ENCODE results near the gene SRGAP3. TPM values are rescaled to one million over a fixed set of nuclear protein-coding genes. Genes with fewer than 3 reads are reported as not detected.
A peak's percentile ranks its signal among the peaks of the same experiment; 100 is the strongest.

The SRGAP3 gene
- total and polyA plus RNA-seq, 10 of the 15 experiments (the other 5 are each of a cell fraction or from before 2014, with no cell fraction given), result 0.32 to 1.7 (median 0.99) TPM

GRCh38 chr3:9111866-9112265 is 137.6 kb downstream of the SRGAP3 start:
- no peaks in the 10 kb centered on the region; a peak in 1 of 4 replicates for H3K27me3 ChIP-seq (replicated peaks in 1 of 2; ENCODE audit: control insufficient read depth in 2 of 2, insufficient read depth in 2 of 2, low read length in 1 of 2)
- no peak for TF ChIP-seq NFIC (IDR thresholded peaks at IDR 0.05; ENCODE audit: low read depth, low read length)
- H3K4me2 ChIP-seq (ENCODE audit: control insufficient read depth, insufficient read depth), result no peak overlapping the region
- H3K79me2 ChIP-seq (ENCODE audit: control insufficient read depth, insufficient read depth, low read length), result no peaks in the 10 kb centered on the region
- no peaks in the 10 kb centered on the region for H4K20me1 ChIP-seq (ENCODE audit: control insufficient read depth, insufficient read depth)
- no peak overlapping the region for H3K9ac ChIP-seq (ENCODE audit: control insufficient read depth, insufficient read depth, low read length)
- ChIA-PET POLR2A (no interaction called here), CTCF (interaction anchor here (0.7 to 1.3 kb wide), 2 partner anchors 88 to 190 kb away, joined by 3 read pairs; no protein-coding TSS in a partner anchor), RAD21 (ENCODE audit: unreplicated experiment) (no interaction called here), SMC1A (ENCODE audit: uncharacterized antibody, unreplicated experiment) (no interaction called here)
- FAIRE-seq (no peak), DNase-seq (ENCODE audit: low read depth, low spot score) (no peak), ATAC-seq (no peak)
- no peaks in the 10 kb centered on the region; the same call in 2 of the 3 replicates for H3K9me3 ChIP-seq (replicated peaks; ENCODE audit: control insufficient read depth, insufficient read depth, low read length)
- H3K36me3 ChIP-seq (ENCODE audit: control insufficient read depth in 2 of 2, insufficient read depth in 2 of 2, low read length in 1 of 2), result no peaks in the 10 kb centered on the region
- no peak overlapping the region for H3K4me3 ChIP-seq
- no TSS peak for BruUV-seq (replicated peaks)
- WGBS (ENCODE audit: insufficient coverage, insufficient replicate concordance, low lambda C conversion rate, missing lambda C conversion rate), result 47% methylated on average over 5 of the region's 5 CpGs
- H3K27ac ChIP-seq (ENCODE audit: control insufficient read depth, insufficient read depth), result no peak overlapping the region
- in situ Hi-C loops (cut with MboI) (no loop called here), intact Hi-C loops (cut with micrococcal nuclease; ENCODE audit: unreplicated experiment) (no loop called here)
- no peak overlapping the region for H2AFZ ChIP-seq (ENCODE audit: control insufficient read depth, low read depth, low read length)
- no peaks in the 10 kb centered on the region for H3K4me1 ChIP-seq (ENCODE audit: control insufficient read depth, insufficient read depth, low read length)

GRCh38 chr3:9111417-9111816 is 138.0 kb downstream of the SRGAP3 start:
- POLR2A ChIA-PET, result no interaction called here
- no peak overlapping the region for H3K4me3 ChIP-seq
- SMC1A ChIA-PET (ENCODE audit: uncharacterized antibody, unreplicated experiment), result no interaction called here
- intact Hi-C loops (cut with micrococcal nuclease; ENCODE audit: unreplicated experiment), result no loop called here
- RAD21 ChIA-PET (ENCODE audit: unreplicated experiment), result no interaction called here
- no peak for DNase-seq (ENCODE audit: low read depth, low spot score)
- no peak overlapping the region for H3K9ac ChIP-seq (ENCODE audit: control insufficient read depth, insufficient read depth, low read length)
- H3K27me3 ChIP-seq (replicated peaks in 1 of 2; ENCODE audit: control insufficient read depth in 2 of 2, insufficient read depth in 2 of 2, low read length in 1 of 2), result no peaks in the 10 kb centered on the region
- H4K20me1 ChIP-seq (ENCODE audit: control insufficient read depth, insufficient read depth), result no peaks in the 10 kb centered on the region
- H3K4me1 ChIP-seq (ENCODE audit: control insufficient read depth, insufficient read depth, low read length), result no peaks in the 10 kb centered on the region
- no TSS peak for BruUV-seq (replicated peaks)
- FAIRE-seq, result no peak
- no peak overlapping the region for H2AFZ ChIP-seq (ENCODE audit: control insufficient read depth, low read depth, low read length)
- no peak overlapping the region for H3K27ac ChIP-seq (ENCODE audit: control insufficient read depth, insufficient read depth)
- H3K79me2 ChIP-seq (ENCODE audit: control insufficient read depth, insufficient read depth, low read length), result no peaks in the 10 kb centered on the region
- no peak for ATAC-seq
- in situ Hi-C loops (cut with MboI), result no loop called here
- H3K36me3 ChIP-seq (ENCODE audit: control insufficient read depth in 2 of 2, insufficient read depth in 2 of 2, low read length in 1 of 2), result no peaks in the 10 kb centered on the region
- no peak overlapping the region for H3K4me2 ChIP-seq (ENCODE audit: control insufficient read depth, insufficient read depth)
- no peaks in the 10 kb centered on the region; the same call in 2 of the 3 replicates for H3K9me3 ChIP-seq (replicated peaks; ENCODE audit: control insufficient read depth, insufficient read depth, low read length)
- WGBS (ENCODE audit: insufficient coverage, insufficient replicate concordance, low lambda C conversion rate, missing lambda C conversion rate), result 83% methylated on average over 7 of the region's 7 CpGs
- TF ChIP-seq CTCF (IDR thresholded peaks at IDR 0.05 in 2 of 3, conservative IDR thresholded peaks at IDR 0.05 in 1 of 3; ENCODE audit: control insufficient read depth in 2 of 3, extremely low read depth in 1 of 3, insufficient read depth in 1 of 3, low read depth in 3 of 3, low read length in 3 of 3), result peak in 2 of 3 experiments; percentile 6 to 17; a peak in 1 of 6 replicates
- TF ChIP-seq ZNF217 (IDR thresholded peaks at IDR 0.05), result no peak
- CTCF ChIA-PET, result interaction anchor here (0.7 to 1.3 kb wide), 2 partner anchors 88 to 191 kb away, joined by 3 read pairs; no protein-coding TSS in a partner anchor
